NCI-H1417 (cell line): ENCODE data around the gene ZBTB48.
"Not testable (repeated sequence)": the region's sequence is repeated elsewhere in the genome, so short reads cannot be mapped to it uniquely, and the experiment has no call there.

ENCODE experiments used
- DNase-seq, 3 experiments: peaks; one replicate each; lab custom pipeline; 2025; lab: John Stamatoyannopoulos, UW

Gene ZBTB48

DNA sequence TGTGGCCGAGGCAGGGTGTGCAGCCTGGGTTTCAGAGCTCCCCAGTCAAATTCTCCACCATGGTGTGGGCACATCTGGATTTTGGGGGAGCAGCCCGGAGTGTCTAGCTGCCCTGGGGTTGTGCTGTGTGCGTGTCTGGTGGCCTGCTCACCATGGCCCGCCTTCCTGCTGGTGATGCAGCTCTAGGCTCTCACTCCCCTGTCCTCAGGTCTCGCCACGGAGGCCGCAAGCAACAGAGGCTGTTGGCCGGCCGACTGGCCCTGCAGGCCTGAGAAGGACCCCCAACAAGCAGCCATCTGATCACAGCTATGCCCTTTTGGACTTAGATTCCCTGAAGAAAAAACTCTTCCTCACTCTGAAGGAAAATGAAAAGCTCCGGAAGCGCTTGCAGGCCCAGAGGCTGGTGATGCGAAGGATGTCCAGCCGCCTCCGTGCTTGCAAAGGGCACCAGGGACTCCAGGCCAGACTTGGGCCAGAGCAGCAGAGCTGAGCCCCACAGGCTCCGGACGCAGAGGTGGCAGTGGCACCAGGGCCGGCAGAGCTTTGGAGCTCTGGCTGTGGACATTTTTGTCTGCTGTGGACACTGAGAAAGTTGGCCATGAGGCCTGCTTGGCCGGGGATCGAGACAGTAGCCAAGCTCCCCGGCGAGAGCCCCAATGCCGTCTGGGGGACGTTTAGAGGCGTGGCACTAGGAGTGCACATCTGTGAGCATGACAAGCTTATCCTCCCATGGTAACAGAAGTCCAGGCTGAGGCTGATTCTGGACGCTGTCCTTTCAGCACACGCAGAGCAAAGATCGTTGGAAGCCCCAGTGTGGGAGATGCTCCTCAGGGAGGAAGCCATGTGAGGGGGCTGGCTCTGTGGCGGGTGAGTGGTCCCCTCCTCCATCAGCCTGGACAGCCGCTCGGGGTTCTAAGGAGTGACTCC lies 53.1 kb downstream of the ZBTB48 start:
- no peak for DNase-seq

DNA sequence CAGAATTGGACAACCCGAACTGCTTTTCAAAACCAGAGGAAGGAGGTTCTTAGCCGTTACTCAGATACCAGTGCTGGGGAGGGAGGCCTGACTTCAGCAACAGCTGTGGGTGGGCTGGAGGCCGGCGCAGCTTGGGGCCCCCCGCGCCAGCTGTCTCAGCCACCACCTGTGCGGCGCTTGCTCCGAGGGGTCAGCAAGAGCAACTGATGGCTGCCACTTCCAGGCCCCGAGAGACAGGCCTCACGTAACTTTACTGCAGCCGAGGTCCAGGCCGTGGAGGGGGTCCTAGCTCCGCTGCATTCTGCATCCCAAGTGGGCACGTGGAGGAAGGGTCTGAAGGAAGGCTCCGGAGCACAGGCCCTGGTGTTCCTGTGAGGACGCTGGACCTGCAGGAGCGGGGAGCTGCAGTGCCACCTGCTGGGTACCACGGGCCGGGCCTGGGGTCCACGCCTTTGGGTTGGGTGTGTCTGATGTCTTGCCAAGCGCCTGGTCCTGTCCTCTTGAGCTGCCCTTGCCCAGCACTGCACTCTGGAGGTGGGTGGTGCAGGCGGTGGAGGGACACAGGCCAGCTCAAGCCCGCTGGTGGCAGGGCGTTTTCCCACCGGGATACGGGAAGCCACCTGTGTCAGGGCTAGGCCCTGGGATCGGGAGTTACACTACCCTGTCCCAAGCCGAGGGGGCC lies 54.7 kb downstream of the ZBTB48 start:
- DNase-seq: peak in 2 of 3 experiments; percentile 11 to 21

DNA sequence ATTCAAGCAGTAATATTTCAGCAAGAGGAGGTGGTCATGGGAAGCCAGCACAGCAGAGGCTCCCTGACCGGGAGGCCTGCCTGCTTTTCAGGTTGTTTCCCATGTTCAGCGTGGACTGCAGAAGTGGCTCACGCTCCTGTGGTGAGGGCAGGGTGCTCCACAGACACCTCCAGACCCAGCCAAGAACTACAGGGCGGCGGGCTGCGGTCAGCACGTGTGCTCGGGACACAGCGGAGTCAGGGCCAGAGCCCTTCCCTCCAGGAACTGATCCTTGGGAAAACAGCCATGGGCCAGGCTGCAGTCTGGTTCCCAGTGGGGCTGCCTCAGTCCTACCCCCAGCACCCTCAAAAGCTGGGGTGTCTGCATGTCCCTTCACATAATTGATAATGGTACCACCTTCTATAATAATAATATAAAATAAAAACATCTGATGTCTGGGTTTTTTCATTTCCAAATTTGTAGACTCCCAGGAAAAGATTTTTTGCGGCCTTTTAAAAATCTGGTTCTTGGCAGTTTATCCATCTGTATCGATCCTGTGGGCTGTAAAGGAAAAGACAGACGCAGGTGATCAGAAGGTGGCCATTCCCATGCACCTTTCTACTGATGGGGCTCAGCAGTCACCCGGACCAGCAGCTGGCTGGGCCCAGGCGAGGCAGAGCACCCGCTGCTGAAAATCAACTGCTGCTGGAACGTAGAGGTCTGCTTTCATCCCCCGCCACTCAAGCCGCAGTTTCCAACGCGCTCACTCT lies 55.5 kb downstream of the ZBTB48 start:
- no peak for DNase-seq

DNA sequence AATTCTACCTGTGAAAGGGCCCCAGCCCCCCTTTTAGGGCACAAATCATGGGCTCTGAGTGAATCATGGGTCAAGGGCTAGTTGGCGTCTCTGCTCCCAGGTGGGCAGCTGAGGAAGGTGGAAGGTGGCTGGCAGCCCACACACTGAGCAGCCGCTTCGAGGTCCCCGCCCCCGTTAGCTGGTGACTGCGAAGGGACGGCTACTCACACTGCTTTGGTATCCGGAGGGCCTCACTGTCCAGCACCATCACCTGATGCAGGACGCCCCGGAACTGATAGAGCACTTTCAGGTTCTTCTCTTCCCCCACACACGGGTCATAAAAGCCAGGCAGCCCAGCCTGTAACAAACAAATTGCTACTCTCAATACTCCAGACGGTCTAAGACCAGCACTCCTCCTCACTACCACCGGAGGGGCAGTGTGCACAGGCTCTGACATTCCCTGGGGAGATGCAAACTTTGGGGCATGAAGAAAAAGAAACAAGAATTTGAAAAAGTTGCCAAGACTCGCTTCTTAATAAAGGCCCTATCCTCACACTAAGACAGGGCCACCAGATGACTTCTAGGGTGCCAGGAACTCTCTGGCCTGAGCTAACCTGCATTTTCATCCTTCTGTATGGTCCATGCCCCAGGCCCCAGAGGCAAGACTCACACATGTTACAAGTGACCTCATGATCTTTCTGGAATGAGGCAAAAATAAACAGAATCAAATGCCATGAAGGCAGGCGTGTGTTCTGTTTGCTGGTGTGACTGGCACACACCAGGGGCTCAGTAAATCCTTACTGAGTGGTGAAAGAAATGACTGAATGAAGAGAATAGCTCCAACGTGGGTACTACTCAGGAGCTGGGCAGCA lies 56.3 kb downstream of the ZBTB48 start:
- DNase-seq: no peak

DNA sequence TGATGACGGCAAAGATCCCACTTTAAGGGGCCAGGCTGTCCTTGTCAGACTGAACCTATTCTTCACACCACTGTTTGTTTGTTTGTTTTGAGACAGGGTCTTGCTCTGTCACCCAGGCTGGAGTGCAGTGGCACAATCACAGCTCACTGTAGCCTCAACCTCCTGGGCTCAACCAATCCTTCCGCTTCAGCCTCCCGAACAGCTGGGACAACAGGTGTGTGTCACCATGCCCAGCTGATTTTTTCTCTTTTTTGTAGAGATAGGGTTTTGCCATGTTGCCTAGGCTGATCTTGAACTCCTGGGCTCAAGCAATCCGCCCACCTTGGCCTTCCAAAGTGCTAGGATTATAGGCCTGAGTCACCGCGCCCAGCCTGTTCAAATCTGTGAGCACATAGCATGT lies 57.0 kb downstream of the ZBTB48 start:
- DNase-seq: not testable (repeated sequence)

GRCh38 chr1:6637770-6638169 lies 58.0 kb downstream of the ZBTB48 start:
- no peak for DNase-seq

DNA sequence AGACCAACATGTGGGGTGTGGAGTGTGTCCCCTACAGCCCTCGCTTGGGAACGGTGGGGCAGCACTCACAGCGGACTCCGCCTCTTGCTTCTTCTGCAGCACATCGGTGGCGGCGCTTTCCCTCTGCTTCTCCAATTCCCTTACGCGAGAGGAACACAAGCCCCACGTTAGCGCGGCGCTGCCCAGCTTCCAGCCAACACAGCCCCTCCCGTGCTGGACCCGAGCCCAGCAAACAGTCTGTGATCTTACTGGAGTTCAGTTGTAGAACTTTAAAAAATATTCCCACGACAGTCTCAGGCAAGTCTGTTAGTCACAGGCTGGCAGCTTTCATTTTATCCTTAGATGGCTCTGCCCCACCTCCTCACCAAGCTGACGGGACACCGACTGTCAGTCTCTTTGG lies 58.4 kb downstream of the ZBTB48 start:
- DNase-seq: no peak
